Frontal cortex (tissue), 4 donors: ENCODE results near the gene GFRA4. TPM values are rescaled to one million over a fixed set of nuclear protein-coding genes. Genes with fewer than 3 reads are reported as not detected.

Source experiments
- DNase-seq, 2 donors: peaks; one replicate each; pipeline ENCODE4 v3.0.0; 2012; ENCODE audit warnings: low spot score in 2 of 2
- FAIRE-seq: peaks from 2 replicates; lab custom pipeline; 2012; peaks lifted over from hg19 to GRCh38; lab: Jason Lieb, UNC
- total RNA-seq: library from RNA; depleted of rRNA; stranded (reverse); fragments of >200 nt; gene quantifications from one replicate; pipeline ENCODE4 v1.2.3, GENCODE V29; 2014
- donor health status: control.
- donor health status: control.
- donor health status: control.

GFRA4 gene
- total RNA-seq, 1 donor from 2014 or later, result not detected

- no peak for DNase-seq
- no peak for FAIRE-seq
Measured at GRCh38 chr20:3658716-3659491, 4.3 kb downstream of the GFRA4 start.

- DNase-seq, result no peak
- no peak for FAIRE-seq
Measured at GRCh38 chr20:3658019-3658715, 5.0 kb downstream of the GFRA4 start.

- DNase-seq, result no peak
- no peak for FAIRE-seq
Measured at GRCh38 chr20:3655131-3655405, 8.1 kb downstream of the GFRA4 start.

- no peak for FAIRE-seq
- DNase-seq, result no peak
Measured at GRCh38 chr20:3654326-3655130, 8.7 kb downstream of the GFRA4 start.

GRCh38 chr20:3653921-3654320 is 9.3 kb downstream of the GFRA4 start:
- no peak for DNase-seq
- no peak for FAIRE-seq

- FAIRE-seq, result no peak
Measured at GRCh38 chr20:3652676-3653596, 10.3 kb downstream of the GFRA4 start.

GRCh38 chr20:3652221-3652620 is 11.0 kb downstream of the GFRA4 start:
- no peak for FAIRE-seq
- DNase-seq, result no peak

More at GRCh38 chr20:3652676-3653596, 10.3 kb downstream of the GFRA4 start:
- DNase-seq, result no peak

GRCh38 chr20:3651204-3651962 is 11.8 kb downstream of the GFRA4 start:
- FAIRE-seq (no peak), DNase-seq (no peak)

GRCh38 chr20:3648951-3649350 is 14.2 kb downstream of the GFRA4 start:
- FAIRE-seq (no peak), DNase-seq (no peak)

- no peak for DNase-seq
- no peak for FAIRE-seq
Measured at GRCh38 chr20:3647473-3647872, 15.7 kb downstream of the GFRA4 start.

- no peak for DNase-seq
- FAIRE-seq, result no peak
Measured at GRCh38 chr20:3646651-3647050, 16.5 kb downstream of the GFRA4 start.

GRCh38 chr20:3646067-3646440 is 17.1 kb downstream of the GFRA4 start:
- FAIRE-seq (no peak), DNase-seq (no peak)

- FAIRE-seq, result no peak
Measured at GRCh38 chr20:3645309-3646066, 17.7 kb downstream of the GFRA4 start.

GRCh38 chr20:3640259-3640658 is 22.9 kb downstream of the GFRA4 start:
- DNase-seq (no peak), FAIRE-seq (no peak)

More at GRCh38 chr20:3645309-3646066, 17.7 kb downstream of the GFRA4 start:
- no peak for DNase-seq

- FAIRE-seq (no peak), DNase-seq (no peak)
Measured at GRCh38 chr20:3635346-3635745, 27.9 kb downstream of the GFRA4 start.

GRCh38 chr20:3633913-3634478 is 29.2 kb downstream of the GFRA4 start:
- DNase-seq (no peak), FAIRE-seq (no peak)

GRCh38 chr20:3632311-3633004 is 30.7 kb downstream of the GFRA4 start:
- DNase-seq (no peak), FAIRE-seq (no peak)
